ENCODE data around the gene CPM.

GRCh38 chr12:68913682-68914081 lies 19.3 kb downstream of the CPM start:
- no peak for TF ChIP-seq CTCF (IDR thresholded peaks at IDR 0.05; ENCODE audit: low read depth, low read length)
- no peak for TF ChIP-seq POLR2A (IDR thresholded peaks at IDR 0.05; ENCODE audit: extremely low read depth, insufficient read length)
